ENCODE measurements around the gene PAQR9.

DNA sequence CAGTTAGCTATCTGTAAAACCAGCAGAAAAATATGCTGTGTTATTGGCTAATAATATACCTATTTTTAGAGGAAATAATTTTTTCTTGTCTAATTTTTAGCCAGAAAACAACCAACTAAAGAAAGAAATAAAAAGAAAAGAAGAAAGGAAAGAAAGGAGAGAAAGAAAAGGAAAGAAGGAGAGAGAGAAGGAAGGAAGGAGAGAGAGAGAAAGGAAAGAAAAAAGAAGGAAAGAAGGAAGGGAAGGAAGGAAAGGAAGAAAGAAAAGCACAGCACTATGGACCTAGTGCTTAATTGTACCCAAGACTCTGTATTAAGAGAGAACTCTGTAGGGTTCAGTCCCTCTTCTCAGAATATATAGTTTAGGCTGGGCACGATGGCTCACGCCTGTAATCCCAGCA lies 3.3 kb upstream of the PAQR9 start:
- TF ChIP-seq POLR2AphosphoS5 (IDR thresholded peaks at IDR 0.05) (no peak), POLR2A (IDR thresholded peaks at IDR 0.05) (no peak), EP300 (IDR thresholded peaks at IDR 0.05) (no peak)
- TF ChIP-seq, protein P1, sequence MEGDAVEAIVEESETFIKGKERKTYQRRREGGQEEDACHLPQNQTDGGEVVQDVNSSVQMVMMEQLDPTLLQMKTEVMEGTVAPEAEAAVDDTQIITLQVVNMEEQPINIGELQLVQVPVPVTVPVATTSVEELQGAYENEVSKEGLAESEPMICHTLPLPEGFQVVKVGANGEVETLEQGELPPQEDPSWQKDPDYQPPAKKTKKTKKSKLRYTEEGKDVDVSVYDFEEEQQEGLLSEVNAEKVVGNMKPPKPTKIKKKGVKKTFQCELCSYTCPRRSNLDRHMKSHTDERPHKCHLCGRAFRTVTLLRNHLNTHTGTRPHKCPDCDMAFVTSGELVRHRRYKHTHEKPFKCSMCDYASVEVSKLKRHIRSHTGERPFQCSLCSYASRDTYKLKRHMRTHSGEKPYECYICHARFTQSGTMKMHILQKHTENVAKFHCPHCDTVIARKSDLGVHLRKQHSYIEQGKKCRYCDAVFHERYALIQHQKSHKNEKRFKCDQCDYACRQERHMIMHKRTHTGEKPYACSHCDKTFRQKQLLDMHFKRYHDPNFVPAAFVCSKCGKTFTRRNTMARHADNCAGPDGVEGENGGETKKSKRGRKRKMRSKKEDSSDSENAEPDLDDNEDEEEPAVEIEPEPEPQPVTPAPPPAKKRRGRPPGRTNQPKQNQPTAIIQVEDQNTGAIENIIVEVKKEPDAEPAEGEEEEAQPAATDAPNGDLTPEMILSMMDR (IDR thresholded peaks at IDR 0.05), result no peak

All from stomach (tissue), 4 donors.